ENCODE data around the gene CANX. TPM values are rescaled to one million over a fixed set of nuclear protein-coding genes. Genes with fewer than 3 reads are reported as not detected.

The CANX gene
- total RNA-seq, 1 donor from 2014 or later, result 609 TPM

DNA sequence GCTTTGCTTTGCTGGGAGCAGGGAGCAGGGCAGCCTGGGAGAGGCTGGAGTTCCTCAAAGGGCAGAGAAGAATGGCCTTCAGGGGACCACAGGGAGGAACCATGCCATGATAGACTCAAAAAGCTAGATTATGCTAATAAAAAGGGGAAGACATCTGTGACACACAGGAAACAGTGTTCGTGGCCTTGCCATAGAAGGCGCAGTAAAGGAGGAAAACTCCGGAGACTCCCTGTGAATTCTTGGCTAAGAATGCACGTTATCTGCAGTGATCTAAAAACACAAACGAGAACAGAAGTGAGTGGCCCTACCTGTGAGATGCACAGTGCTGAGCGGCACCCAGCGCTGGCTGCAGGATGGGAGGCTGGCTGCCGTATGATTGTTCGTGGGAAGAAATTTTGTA is 79.1 kb downstream of the CANX start:
- intact Hi-C loops (cut with micrococcal nuclease), result no loop called here

DNA sequence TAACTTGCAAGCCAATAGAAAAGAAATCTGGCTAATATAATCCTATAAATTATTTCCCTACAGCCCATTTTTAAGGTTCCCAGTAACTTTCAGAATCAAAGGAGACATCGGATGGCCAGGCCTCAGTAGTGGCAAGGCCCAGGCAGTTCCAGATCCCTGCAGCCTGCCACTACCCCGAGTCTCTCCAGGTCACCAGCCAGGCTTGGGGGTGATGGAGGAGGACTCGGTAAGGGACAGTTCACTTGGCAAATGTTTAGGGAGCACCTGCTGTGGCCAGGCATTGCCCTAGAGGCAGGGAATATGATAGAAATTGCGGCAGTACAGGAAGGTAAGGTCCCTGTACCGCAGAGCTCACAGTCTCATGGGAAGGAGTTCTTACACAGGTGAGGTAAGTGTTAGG is 79.8 kb downstream of the CANX start:
- intact Hi-C loops (cut with micrococcal nuclease), result no loop called here
- peaks cover 2% of the 10 kb centered on the region for H3K4me1 Mint-ChIP-seq (ENCODE audit: low read depth)
- no peak overlapping the region for H3K27ac Mint-ChIP-seq
- H3K9me3 Mint-ChIP-seq, result no peaks in the 10 kb centered on the region
- H3K4me3 Mint-ChIP-seq (ENCODE audit: low read depth), result no peak overlapping the region
- DNase-seq (ENCODE audit: low spot score), result no peak
- H3K27me3 Mint-ChIP-seq (ENCODE audit: low read depth), result no peaks in the 10 kb centered on the region
- H3K36me3 Mint-ChIP-seq (ENCODE audit: low read depth), result peaks cover 35% of the 10 kb centered on the region

More for the DNA sequence above, 79.1 kb downstream of the CANX start:
- no peak overlapping the region for H3K27ac Mint-ChIP-seq
- no peak for DNase-seq (ENCODE audit: low spot score)
- H3K27me3 Mint-ChIP-seq (ENCODE audit: low read depth), result no peaks in the 10 kb centered on the region
- no peak overlapping the region for H3K4me3 Mint-ChIP-seq (ENCODE audit: low read depth)
- peaks cover 42% of the 10 kb centered on the region for H3K36me3 Mint-ChIP-seq (ENCODE audit: low read depth)
- no peaks in the 10 kb centered on the region for H3K9me3 Mint-ChIP-seq
- peaks cover 2% of the 10 kb centered on the region for H3K4me1 Mint-ChIP-seq (ENCODE audit: low read depth)

DNA sequence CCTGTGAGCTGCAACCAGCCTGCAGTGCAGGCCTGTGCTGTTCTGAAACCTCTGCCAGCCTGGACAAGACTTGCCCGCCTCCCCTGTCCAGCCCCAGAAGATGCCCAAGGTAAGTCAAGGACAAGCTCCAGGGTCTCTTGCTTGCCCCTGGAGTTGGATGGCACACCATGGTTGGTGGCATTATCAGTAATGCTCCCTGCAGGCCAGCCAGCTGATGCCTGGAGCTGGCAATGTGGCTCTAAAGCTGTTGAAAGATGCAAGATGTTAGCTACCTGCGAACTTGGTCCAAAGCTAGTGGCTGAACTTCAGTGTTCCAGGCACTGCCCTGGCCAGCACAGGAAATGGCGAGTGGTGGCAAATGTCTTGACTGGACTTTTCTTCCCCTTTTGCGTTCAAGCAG is 81.1 kb downstream of the CANX start:
- no peak for DNase-seq (ENCODE audit: low spot score)
- H3K4me1 Mint-ChIP-seq (ENCODE audit: low read depth), result peaks cover 2% of the 10 kb centered on the region
- intact Hi-C loops (cut with micrococcal nuclease), result no loop called here
- H3K27ac Mint-ChIP-seq, result no peak overlapping the region
- no peaks in the 10 kb centered on the region for H3K27me3 Mint-ChIP-seq (ENCODE audit: low read depth)
- peaks cover 28% of the 10 kb centered on the region for H3K36me3 Mint-ChIP-seq (ENCODE audit: low read depth)
- no peaks in the 10 kb centered on the region for H3K9me3 Mint-ChIP-seq
- H3K4me3 Mint-ChIP-seq (ENCODE audit: low read depth), result no peak overlapping the region

DNA sequence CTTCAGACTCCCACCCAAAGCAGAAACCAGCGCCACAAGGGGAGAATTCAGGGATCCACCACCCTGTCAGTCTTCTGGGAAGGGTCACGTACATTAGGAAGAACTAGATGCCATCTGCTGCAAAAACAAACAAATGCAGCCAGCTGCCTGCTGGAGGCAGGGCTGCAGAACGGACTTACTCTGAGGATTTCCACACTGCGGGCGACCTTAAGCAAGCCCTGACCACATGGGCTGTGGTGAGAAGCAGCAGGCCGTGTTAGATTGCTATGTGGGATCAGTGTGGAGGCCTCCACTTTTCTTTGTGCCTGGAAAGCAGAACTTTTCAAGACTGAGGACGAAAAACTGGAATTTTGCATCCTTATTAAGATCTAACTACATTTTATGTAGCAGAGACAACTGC is 81.6 kb downstream of the CANX start:
- no peak for DNase-seq (ENCODE audit: low spot score)
- Mint-ChIP-seq H3K36me3 (ENCODE audit: low read depth) (peaks cover 28% of the 10 kb centered on the region), H3K27me3 (ENCODE audit: low read depth) (no peaks in the 10 kb centered on the region), H3K4me1 (ENCODE audit: low read depth) (peaks cover 2% of the 10 kb centered on the region), H3K9me3 (no peaks in the 10 kb centered on the region), H3K27ac (no peak overlapping the region), H3K4me3 (ENCODE audit: low read depth) (no peak overlapping the region)
- intact Hi-C loops (cut with micrococcal nuclease), result no loop called here

Other genes with a start within 250 kb of the CANX start
- 40.2 and 42.0 TPM in 2 replicates for gene RUFY1, start 148.4 kb upstream of the CANX start, total RNA-seq
- gene HNRNPH1, start 75.3 kb upstream of the CANX start, total RNA-seq, result 1,015 and 1,039 TPM in 2 replicates
- gene CBY3, start 17.9 kb upstream of the CANX start, total RNA-seq, result 0.39 and 0.51 TPM in 2 replicates
- gene MAML1, start 33.9 kb downstream of the CANX start, total RNA-seq, result 38.1 and 38.3 TPM in 2 replicates
- gene LTC4S, start 95.0 kb downstream of the CANX start, total RNA-seq, result 0.62 and 3.2 TPM in 2 replicates
- 135 and 139 TPM in 2 replicates for gene MGAT4B, start 107.9 kb downstream of the CANX start, total RNA-seq
- 194 TPM in 2 replicates for gene SQSTM1, start 121.9 kb downstream of the CANX start, total RNA-seq
- gene MRNIP, start 159.8 kb downstream of the CANX start, total RNA-seq, result 24.4 and 30.1 TPM in 2 replicates
- gene TBC1D9B, start 208.9 kb downstream of the CANX start, total RNA-seq, result 124 and 125 TPM in 2 replicates